IPS-18a (cell line): Measurements from ENCODE around the gene CTSF.
"Not testable (repeated sequence)": the region's sequence is repeated elsewhere in the genome, so short reads cannot be mapped to it uniquely, and the experiment has no call there.

Experiments
- H3K27ac ChIP-seq: one replicate; pipeline ENCODE4 v1.5.1; 2013; ENCODE audit warnings: low read length
- H3K27me3 ChIP-seq: one replicate; pipeline ENCODE4 v1.6.1; 2013; ENCODE audit warnings: mild to moderate bottlenecking, low read length; ENCODE audit not compliant: control insufficient read depth, insufficient read depth
- H3K36me3 ChIP-seq: one replicate; pipeline ENCODE4 v1.6.1; 2013; ENCODE audit warnings: low read depth, low read length; ENCODE audit not compliant: control insufficient read depth
- H3K4me1 ChIP-seq: one replicate; pipeline ENCODE4 v1.6.1; 2013; ENCODE audit warnings: low read depth, low read length; ENCODE audit not compliant: control insufficient read depth
- H3K4me3 ChIP-seq: one replicate; pipeline ENCODE4 v1.5.1; 2013; ENCODE audit warnings: low read length
- H3K9ac ChIP-seq: one replicate; pipeline ENCODE4 v1.6.1; 2013; ENCODE audit warnings: mild to moderate bottlenecking, low read length, moderate library complexity
- H3K9me3 ChIP-seq: one replicate; pipeline ENCODE4 v1.6.1; 2013; ENCODE audit warnings: low read depth, low read length; ENCODE audit not compliant: control insufficient read depth

The CTSF gene

DNA sequence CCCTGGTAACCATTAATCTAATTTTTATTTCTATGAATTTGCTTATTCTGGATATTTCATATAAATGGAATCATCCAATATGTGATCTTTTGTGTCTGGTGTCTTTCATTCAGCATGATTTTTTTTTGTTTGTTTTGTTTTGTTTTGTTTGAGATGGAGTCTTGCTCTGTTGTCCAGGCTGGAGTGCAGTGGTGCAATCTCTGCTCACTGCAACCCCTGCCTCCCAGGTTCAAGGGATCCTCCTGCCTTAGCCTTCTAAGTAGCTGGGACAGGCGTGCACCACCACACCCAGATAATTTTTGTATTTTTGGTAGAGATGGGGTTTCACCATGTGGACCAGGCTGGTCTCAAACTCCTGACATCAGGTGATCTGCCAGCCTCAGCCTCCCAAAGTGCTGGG lies 17.0 kb upstream of the CTSF start:
- not testable (repeated sequence) for H3K9ac ChIP-seq, H3K27ac ChIP-seq, H3K27me3 ChIP-seq, H3K4me3 ChIP-seq, H3K9me3 ChIP-seq, H3K4me1 ChIP-seq
- H3K36me3 ChIP-seq, result peaks cover 16% of the 10 kb centered on the region

- H3K27me3 ChIP-seq, H3K9ac ChIP-seq, H3K4me3 ChIP-seq, H3K4me1 ChIP-seq, H3K27ac ChIP-seq, H3K9me3 ChIP-seq: not testable (repeated sequence)
- peaks cover 39% of the 10 kb centered on the region for H3K36me3 ChIP-seq
These were observed 14.2 kb upstream of the CTSF start for GRCh38 chr11:66582565-66583147.

DNA sequence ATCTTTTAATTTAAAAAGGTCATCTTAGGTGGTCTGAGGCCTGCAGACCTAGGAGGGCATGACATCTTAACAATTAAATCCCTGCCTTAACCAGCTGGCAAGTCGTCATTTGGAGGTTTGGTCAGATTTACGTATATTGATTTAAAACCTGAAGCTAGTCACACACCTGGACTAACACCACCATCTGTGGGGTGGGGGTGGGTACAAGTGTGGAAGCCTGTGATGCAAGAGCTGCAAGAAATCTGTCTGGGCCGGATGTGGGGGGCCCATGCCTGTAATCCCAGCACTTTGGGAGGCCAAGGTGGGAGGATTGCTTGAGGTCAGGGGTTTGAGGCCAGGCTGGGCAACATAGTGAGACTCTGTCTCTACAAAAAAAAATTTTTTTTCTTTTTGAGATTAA lies 12.9 kb upstream of the CTSF start:
- Histone ChIP-seq H3K36me3 (peaks cover 42% of the 10 kb centered on the region), H3K9me3 (peaks cover 5% of the 10 kb centered on the region), H3K9ac (no peak overlapping the region), H3K4me3 (no peak overlapping the region), H3K4me1 (no peaks in the 10 kb centered on the region), H3K27ac (no peak overlapping the region), H3K27me3 (no peaks in the 10 kb centered on the region)

- H3K27me3 ChIP-seq, result no peaks in the 10 kb centered on the region
- no peak overlapping the region for H3K9ac ChIP-seq
- H3K27ac ChIP-seq, result no peak overlapping the region
- H3K4me3 ChIP-seq, result no peak overlapping the region
- H3K4me1 ChIP-seq, result no peaks in the 10 kb centered on the region
- peaks cover 42% of the 10 kb centered on the region for H3K36me3 ChIP-seq
- peaks cover 5% of the 10 kb centered on the region for H3K9me3 ChIP-seq
These were observed 12.4 kb upstream of the CTSF start for GRCh38 chr11:66580803-66581202.

DNA sequence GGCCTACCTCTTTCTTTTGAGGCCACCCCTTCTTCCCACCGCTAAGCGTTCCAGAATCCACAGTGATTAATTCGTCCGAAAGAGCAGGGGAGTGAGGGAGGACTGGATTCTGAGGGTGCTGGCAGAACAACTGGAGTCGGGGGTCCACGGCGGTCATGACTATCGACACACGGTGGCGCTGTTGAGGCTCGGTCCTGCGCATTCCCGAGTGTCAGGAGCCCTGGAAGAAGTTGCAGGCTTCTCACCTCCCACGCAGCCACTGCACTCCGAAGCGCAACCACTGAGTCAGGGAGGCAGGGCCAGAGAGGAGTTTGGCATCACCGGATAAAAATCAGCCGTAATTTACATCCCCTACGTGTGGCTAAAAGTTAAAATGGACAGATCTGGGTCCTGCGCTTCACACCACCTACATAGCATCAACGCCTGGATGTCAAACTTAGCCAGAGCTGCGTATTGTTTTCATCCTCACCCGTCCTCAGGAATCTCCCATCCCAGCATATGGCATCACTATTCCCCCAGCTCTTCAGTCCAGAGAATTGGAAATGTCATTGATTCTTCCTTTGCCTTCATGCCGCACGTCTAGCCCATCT lies 10.7 kb upstream of the CTSF start:
- peaks cover 5% of the 10 kb centered on the region for H3K9me3 ChIP-seq
- H3K36me3 ChIP-seq, result peaks cover 42% of the 10 kb centered on the region
- no peak overlapping the region for H3K9ac ChIP-seq
- H3K4me3 ChIP-seq, result no peak overlapping the region
- H3K27me3 ChIP-seq, result no peaks in the 10 kb centered on the region
- H3K27ac ChIP-seq, result no peak overlapping the region
- H3K4me1 ChIP-seq, result no peaks in the 10 kb centered on the region

GRCh38 chr11:66570850-66571180 lies 2.4 kb upstream of the CTSF start:
- peak overlapping the region; percentile 50 for H3K27ac ChIP-seq
- no peak overlapping the region for H3K9ac ChIP-seq
- no peaks in the 10 kb centered on the region for H3K36me3 ChIP-seq
- H3K4me1 ChIP-seq, result peaks cover 25% of the 10 kb centered on the region
- H3K9me3 ChIP-seq, result no peaks in the 10 kb centered on the region
- no peaks in the 10 kb centered on the region for H3K27me3 ChIP-seq
- H3K4me3 ChIP-seq, result peak overlapping the region; percentile 21

DNA sequence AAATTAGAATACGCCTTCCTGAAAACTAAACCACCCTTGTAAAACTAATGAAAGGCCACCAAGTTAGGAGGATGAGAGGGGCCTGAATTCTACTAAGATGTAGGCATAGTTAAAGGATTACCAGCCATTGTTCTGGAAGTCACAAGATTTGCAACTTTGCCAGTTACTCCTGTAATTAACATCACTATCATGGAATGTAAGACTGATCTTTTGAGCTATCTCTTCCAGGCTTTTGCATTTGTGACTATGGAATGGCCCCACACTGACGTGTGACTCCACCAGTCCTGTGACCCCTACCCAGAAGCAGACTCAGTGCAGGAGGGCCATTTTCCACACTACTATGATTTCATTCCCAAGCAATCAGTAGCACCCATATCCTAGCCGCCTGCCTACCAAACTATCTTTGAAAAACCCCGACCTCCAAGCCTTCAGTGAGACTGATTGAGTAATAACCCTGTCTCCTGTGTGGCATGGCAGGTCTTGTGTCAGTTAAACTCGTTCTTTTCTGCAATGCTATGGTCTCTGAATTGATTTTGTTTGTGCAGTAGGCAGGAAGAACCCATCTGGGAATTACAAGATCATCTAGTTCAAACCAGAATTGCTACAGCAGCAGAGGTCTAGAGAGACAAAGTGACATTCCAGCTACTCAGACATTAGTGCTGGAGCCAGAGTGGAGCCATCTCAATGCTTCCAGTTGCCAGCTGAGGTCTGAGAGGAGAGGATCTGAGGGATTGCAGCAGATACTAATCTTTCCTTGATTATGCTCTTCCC lies 1.9 kb upstream of the CTSF start:
- peak overlapping the region; percentile 4 for H3K4me3 ChIP-seq
- no peaks in the 10 kb centered on the region for H3K27me3 ChIP-seq
- no peaks in the 10 kb centered on the region for H3K9me3 ChIP-seq
- H3K36me3 ChIP-seq, result no peaks in the 10 kb centered on the region
- peak overlapping the region; percentile 50 for H3K27ac ChIP-seq
- no peak overlapping the region for H3K9ac ChIP-seq
- peaks cover 25% of the 10 kb centered on the region for H3K4me1 ChIP-seq

- no peaks in the 10 kb centered on the region for H3K9me3 ChIP-seq
- H3K27ac ChIP-seq, result peak overlapping the region; percentile 22
- H3K27me3 ChIP-seq, result no peaks in the 10 kb centered on the region
- no peak overlapping the region for H3K4me3 ChIP-seq
- H3K36me3 ChIP-seq, result no peaks in the 10 kb centered on the region
- H3K4me1 ChIP-seq, result peaks cover 25% of the 10 kb centered on the region
- no peak overlapping the region for H3K9ac ChIP-seq
These were observed 670 bp upstream of the CTSF start for GRCh38 chr11:66569076-66569475.

DNA sequence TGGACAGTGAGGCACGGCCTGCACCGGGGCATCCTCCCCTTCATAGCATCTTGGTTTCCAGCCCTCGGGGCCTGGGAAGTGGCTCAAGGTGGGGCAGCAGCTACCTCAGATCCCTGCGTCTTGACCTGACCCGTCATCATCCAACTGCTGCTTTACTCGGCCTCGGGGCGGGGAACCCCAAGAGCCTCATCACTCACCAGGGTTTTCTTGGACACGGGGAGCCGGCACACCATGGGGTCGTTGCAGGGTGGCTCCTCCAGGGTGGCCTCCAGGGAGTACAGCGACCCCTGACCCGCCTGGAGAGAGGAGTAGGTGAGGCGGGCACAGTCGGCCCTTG lies 651 bp downstream of the CTSF start:
- H3K9ac ChIP-seq, result no peak overlapping the region
- no peaks in the 10 kb centered on the region for H3K9me3 ChIP-seq
- no peaks in the 10 kb centered on the region for H3K27me3 ChIP-seq
- peaks cover 5% of the 10 kb centered on the region for H3K36me3 ChIP-seq
- no peak overlapping the region for H3K27ac ChIP-seq
- peaks cover 25% of the 10 kb centered on the region for H3K4me1 ChIP-seq
- no peak overlapping the region for H3K4me3 ChIP-seq

- Histone ChIP-seq H3K9me3 (no peaks in the 10 kb centered on the region), H3K9ac (no peak overlapping the region), H3K27me3 (no peaks in the 10 kb centered on the region), H3K4me1 (peaks cover 20% of the 10 kb centered on the region), H3K36me3 (peaks cover 18% of the 10 kb centered on the region), H3K27ac (no peak overlapping the region), H3K4me3 (no peak overlapping the region)
These were observed 2.2 kb downstream of the CTSF start for GRCh38 chr11:66566221-66566620.

- H3K4me3 ChIP-seq, result no peak overlapping the region
- no peaks in the 10 kb centered on the region for H3K9me3 ChIP-seq
- H3K27ac ChIP-seq, result no peak overlapping the region
- H3K36me3 ChIP-seq, result peaks cover 29% of the 10 kb centered on the region
- H3K4me1 ChIP-seq, result peaks cover 9% of the 10 kb centered on the region
- no peaks in the 10 kb centered on the region for H3K27me3 ChIP-seq
- H3K9ac ChIP-seq, result no peak overlapping the region
These were observed 3.4 kb downstream of the CTSF start for GRCh38 chr11:66564984-66565383.

DNA sequence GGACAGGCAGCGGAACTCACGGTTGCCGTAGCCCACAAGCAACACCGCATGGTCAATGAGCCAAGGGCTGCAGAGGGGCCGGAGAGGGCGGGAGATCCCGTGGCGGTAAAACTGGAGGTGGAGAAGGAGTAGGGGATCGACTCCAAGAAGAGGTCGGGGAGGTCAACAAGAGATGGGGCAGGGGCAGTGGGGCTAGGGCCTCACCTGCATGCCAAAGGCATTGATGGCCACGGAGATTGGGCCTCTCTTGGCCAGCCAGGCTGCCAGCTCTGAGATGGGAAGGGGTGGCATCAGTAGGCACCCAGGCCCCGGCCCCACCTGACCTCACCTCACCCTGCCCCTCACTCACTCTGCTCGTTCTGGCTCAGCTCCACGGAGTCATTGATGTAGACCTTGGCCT lies 3.9 kb downstream of the CTSF start:
- no peak overlapping the region for H3K27ac ChIP-seq
- peaks cover 29% of the 10 kb centered on the region for H3K36me3 ChIP-seq
- no peaks in the 10 kb centered on the region for H3K9me3 ChIP-seq
- no peak overlapping the region for H3K9ac ChIP-seq
- no peak overlapping the region for H3K4me3 ChIP-seq
- H3K27me3 ChIP-seq, result no peaks in the 10 kb centered on the region
- H3K4me1 ChIP-seq, result peaks cover 5% of the 10 kb centered on the region
